Osteoblast (primary cell): ENCODE measurements around the gene CCDC83. TPM values are rescaled to one million over a fixed set of nuclear protein-coding genes. Genes with fewer than 3 reads are reported as not detected.

ENCODE experiments used
- DNase-seq: peaks from one replicate; pipeline ENCODE4 v3.0.0; 2011; ENCODE audit warnings: low spot score, mixed read lengths; ENCODE audit not compliant: insufficient read length; ENCODE audit errors: missing footprints
- H2AFZ ChIP-seq: 2 replicates; pipeline ENCODE4 v1.6.0; 2011; ENCODE audit warnings: mild to moderate bottlenecking, low read length
- H3K27ac ChIP-seq: 2 replicates; pipeline ENCODE4 v1.5.1; 2011; ENCODE audit warnings: mild to moderate bottlenecking, low read depth, low read length, moderate library complexity
- H3K27me3 ChIP-seq: 2 replicates; pipeline ENCODE4 v1.6.0; 2012; ENCODE audit warnings: mild to moderate bottlenecking, control low read depth, inconsistent platforms, low read length, moderate library complexity; ENCODE audit not compliant: insufficient read depth
- H3K36me3 ChIP-seq: 2 replicates; pipeline ENCODE4 v1.5.1; 2011; ENCODE audit warnings: mild to moderate bottlenecking, low read length, control low read depth, moderate library complexity; ENCODE audit not compliant: insufficient read depth
- H3K4me1 ChIP-seq: 2 replicates; pipeline ENCODE4 v1.5.1; 2011; ENCODE audit warnings: mild to moderate bottlenecking, low read length, control low read depth, moderate library complexity; ENCODE audit not compliant: insufficient read depth
- H3K4me2 ChIP-seq: 2 replicates; pipeline ENCODE4 v1.6.0; 2011; ENCODE audit warnings: mild to moderate bottlenecking, low read length; ENCODE audit not compliant: insufficient read depth
- H3K4me3 ChIP-seq: fragments of 200-600 bp; sonication (generic); 3 replicates; pipeline ENCODE4 v1.5.1; 2012; ENCODE audit warnings: mild to moderate bottlenecking, low read length, inconsistent platforms; ENCODE audit not compliant: insufficient read depth
- H3K79me2 ChIP-seq: 2 replicates; pipeline ENCODE4 v1.6.0; 2012; ENCODE audit warnings: mild to moderate bottlenecking, low read length, control low read depth, inconsistent platforms; ENCODE audit not compliant: insufficient read depth
- H3K9me3 ChIP-seq: 2 replicates; pipeline ENCODE4 v1.5.1; 2011; ENCODE audit warnings: low read depth, low read length, control low read depth
- H4K20me1 ChIP-seq: 2 replicates; pipeline ENCODE4 v1.6.0; 2012; ENCODE audit warnings: mild to moderate bottlenecking, low read length, control low read depth; ENCODE audit not compliant: insufficient read depth
- total RNA-seq: library from RNA; depleted of rRNA; stranded (reverse); fragments of >200 nt; gene quantifications from 2 replicates; pipeline ENCODE4 v1.2.3, GENCODE V29; 2012
- TF ChIP-seq, protein P1 (sequence below): IDR thresholded peaks from 2 replicates; pipeline ENCODE4 v1.5.1; 2011; ENCODE audit warnings: mild to moderate bottlenecking, low read depth, low read length, moderate library complexity; ENCODE audit errors: extremely low read depth

CCDC83 gene
- total RNA-seq, 1 donor, result not detected

DNA sequence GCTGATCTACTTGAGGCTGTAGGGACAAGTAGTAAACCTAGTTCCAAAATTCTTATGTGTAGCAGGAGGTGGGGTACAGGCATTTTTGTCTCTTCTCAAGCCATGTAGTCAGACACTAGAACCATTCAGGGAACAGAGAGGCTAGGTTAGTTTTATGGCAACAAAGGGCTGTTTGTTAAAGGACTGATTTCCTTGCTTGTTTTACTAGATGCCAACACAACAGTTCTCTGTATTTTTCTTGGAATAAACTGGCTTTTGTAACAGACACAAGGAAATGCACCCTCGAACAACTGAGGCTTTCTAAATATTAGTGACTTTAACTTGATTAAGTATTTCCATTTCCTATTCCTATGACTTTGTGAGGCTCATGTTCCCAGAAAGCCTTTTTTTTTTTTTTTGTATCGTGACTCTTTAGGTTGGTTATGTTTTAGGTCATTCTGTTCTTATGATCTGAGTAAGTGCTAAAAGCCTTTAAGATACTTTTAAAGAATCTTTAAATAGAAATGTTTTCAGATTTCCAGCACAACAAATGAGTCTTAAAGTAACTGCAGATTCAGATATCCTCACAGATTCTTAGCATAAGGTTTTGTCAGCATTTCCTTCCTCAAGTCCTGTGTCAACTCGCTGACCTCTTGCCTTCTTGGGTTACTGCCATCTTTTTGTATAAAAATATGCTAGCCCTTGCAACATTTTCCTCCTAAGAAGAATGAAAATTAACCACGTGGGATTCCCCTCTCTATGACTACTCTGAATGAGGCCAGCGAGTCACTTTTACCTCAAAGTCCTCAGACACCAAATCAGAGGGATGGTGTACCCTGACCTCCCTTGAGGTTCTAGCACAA is 92.5 kb downstream of the CCDC83 start:
- no peak overlapping the region for H3K4me3 ChIP-seq
- peaks cover 29% of the 10 kb centered on the region for H3K4me1 ChIP-seq
- H3K27me3 ChIP-seq, result no peaks in the 10 kb centered on the region
- H3K36me3 ChIP-seq, result no peaks in the 10 kb centered on the region
- no peaks in the 10 kb centered on the region for H3K79me2 ChIP-seq
- no peaks in the 10 kb centered on the region for H4K20me1 ChIP-seq
- peak overlapping the region; percentile 58 for H3K4me2 ChIP-seq
- DNase-seq, result peak; percentile 84
- H3K27ac ChIP-seq, result peak overlapping the region; percentile 67
- H2AFZ ChIP-seq, result no peak overlapping the region
- TF ChIP-seq, protein P1, sequence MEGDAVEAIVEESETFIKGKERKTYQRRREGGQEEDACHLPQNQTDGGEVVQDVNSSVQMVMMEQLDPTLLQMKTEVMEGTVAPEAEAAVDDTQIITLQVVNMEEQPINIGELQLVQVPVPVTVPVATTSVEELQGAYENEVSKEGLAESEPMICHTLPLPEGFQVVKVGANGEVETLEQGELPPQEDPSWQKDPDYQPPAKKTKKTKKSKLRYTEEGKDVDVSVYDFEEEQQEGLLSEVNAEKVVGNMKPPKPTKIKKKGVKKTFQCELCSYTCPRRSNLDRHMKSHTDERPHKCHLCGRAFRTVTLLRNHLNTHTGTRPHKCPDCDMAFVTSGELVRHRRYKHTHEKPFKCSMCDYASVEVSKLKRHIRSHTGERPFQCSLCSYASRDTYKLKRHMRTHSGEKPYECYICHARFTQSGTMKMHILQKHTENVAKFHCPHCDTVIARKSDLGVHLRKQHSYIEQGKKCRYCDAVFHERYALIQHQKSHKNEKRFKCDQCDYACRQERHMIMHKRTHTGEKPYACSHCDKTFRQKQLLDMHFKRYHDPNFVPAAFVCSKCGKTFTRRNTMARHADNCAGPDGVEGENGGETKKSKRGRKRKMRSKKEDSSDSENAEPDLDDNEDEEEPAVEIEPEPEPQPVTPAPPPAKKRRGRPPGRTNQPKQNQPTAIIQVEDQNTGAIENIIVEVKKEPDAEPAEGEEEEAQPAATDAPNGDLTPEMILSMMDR, result no peak
- H3K9me3 ChIP-seq, result no peaks in the 10 kb centered on the region

DNA sequence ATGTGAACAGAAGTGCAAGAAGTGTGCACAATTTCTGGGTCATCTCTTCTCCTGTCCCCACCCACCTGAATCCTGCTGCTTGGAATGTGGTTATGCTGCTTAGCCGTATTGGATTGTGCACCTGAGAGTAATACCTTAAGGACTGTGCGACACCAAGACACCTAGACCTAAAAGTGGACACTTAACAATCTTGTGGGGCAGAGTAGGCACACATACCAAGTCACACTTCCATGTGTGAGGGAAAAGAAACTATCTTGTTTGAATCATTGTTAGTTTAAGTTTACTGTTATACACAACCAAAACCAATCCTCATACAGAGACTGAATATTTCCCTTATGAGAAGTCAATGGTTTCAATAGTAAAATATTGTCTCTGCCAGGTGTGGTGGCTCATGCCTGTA is 93.7 kb downstream of the CCDC83 start:
- Histone ChIP-seq H3K4me1 (peaks cover 29% of the 10 kb centered on the region), H3K27me3 (no peaks in the 10 kb centered on the region), H3K36me3 (peaks cover 6% of the 10 kb centered on the region), H3K79me2 (no peaks in the 10 kb centered on the region), H3K27ac (peak overlapping the region; percentile 67), H3K4me3 (no peak overlapping the region), H2AFZ (no peak overlapping the region), H4K20me1 (no peaks in the 10 kb centered on the region), H3K9me3 (no peaks in the 10 kb centered on the region), H3K4me2 (no peak overlapping the region)
- no peak for DNase-seq
- TF ChIP-seq, protein P1, result no peak

DNA sequence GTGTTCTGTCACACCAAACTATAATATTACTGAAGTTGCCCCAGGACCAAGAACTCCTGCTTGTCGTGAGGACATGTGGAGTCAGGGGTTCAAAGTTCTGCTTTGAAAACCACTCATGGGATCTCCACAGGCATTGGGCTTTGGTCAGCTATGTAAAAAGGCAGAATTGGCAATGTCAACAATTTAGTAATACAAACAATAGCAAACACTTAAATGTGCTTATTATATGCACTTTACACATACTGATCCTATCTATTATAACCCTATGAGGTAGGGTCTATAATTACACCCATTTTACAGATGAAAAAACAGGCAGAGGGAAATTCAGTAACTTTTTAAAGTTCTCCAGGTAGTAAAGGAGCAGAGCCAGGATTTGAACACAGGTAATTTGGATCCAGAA is 94.6 kb downstream of the CCDC83 start:
- Histone ChIP-seq H3K79me2 (no peaks in the 10 kb centered on the region), H3K4me3 (no peak overlapping the region), H4K20me1 (no peaks in the 10 kb centered on the region), H2AFZ (no peak overlapping the region), H3K4me2 (no peak overlapping the region), H3K9me3 (no peaks in the 10 kb centered on the region), H3K36me3 (peaks cover 12% of the 10 kb centered on the region), H3K27ac (no peak overlapping the region), H3K27me3 (no peaks in the 10 kb centered on the region), H3K4me1 (peaks cover 29% of the 10 kb centered on the region)
- TF ChIP-seq, protein P1, result no peak
- no peak for DNase-seq

DNA sequence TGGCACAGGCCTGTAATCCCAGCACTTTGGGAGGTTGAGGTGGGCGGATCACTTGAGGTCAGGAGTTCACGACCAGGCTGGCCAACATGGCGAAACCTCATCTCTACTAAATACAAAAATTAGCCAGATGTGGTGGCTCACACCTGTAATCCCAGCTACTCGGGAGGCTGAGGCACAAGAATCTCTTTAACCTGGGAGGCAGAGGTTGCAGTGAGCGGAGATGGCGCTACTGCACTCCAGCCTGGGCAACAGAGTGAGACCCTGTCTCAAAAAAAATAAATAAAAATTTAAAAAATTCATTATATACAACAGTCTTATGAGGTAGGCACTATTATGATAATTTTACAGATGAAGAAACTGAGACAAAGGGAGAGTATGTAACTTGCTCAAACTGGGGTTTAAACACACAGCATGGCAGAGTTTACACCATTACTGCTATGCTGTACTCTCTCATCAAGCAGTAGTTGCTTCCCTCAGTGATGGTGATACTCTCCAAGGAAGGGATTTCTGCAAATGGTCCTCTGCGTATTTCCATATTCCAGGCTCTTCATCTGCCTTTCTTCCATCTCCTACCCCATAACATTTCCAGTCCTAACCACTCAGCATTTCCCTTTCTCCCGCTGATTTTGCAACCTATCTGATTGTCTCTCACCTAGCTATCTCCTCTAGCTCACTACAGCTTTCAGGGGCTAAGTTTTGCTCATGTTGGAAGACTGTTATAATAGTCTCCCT is 95.3 kb downstream of the CCDC83 start:
- H3K36me3 ChIP-seq, result peaks cover 17% of the 10 kb centered on the region
- no peaks in the 10 kb centered on the region for H3K9me3 ChIP-seq
- H3K4me3 ChIP-seq, result no peak overlapping the region
- no peak overlapping the region for H3K27ac ChIP-seq
- H4K20me1 ChIP-seq, result no peaks in the 10 kb centered on the region
- no peak overlapping the region for H2AFZ ChIP-seq
- TF ChIP-seq, protein P1, result no peak
- DNase-seq, result no peak
- no peak overlapping the region for H3K4me2 ChIP-seq
- no peaks in the 10 kb centered on the region for H3K27me3 ChIP-seq
- H3K79me2 ChIP-seq, result no peaks in the 10 kb centered on the region
- peaks cover 34% of the 10 kb centered on the region for H3K4me1 ChIP-seq
